Skin of body (tissue), 2 donors: ENCODE measurements around the gene PCBP3. TPM values are rescaled to one million over a fixed set of nuclear protein-coding genes. Genes with fewer than 3 reads are reported as not detected.
"Not testable (repeated sequence)": the region's sequence is repeated elsewhere in the genome, so short reads cannot be mapped to it uniquely, and the experiment has no call there.

Experiments used
- DNase-seq: peaks from one replicate; lab custom pipeline; 2025; lab: John Stamatoyannopoulos, UW
- total RNA-seq: library from RNA; depleted of rRNA; stranded (reverse); fragments of >200 nt; gene quantifications from one replicate; pipeline ENCODE4 v1.2.3, GENCODE V29; 2014

PCBP3 gene
- total RNA-seq, 1 donor from 2014 or later: 3.4 TPM

DNA sequence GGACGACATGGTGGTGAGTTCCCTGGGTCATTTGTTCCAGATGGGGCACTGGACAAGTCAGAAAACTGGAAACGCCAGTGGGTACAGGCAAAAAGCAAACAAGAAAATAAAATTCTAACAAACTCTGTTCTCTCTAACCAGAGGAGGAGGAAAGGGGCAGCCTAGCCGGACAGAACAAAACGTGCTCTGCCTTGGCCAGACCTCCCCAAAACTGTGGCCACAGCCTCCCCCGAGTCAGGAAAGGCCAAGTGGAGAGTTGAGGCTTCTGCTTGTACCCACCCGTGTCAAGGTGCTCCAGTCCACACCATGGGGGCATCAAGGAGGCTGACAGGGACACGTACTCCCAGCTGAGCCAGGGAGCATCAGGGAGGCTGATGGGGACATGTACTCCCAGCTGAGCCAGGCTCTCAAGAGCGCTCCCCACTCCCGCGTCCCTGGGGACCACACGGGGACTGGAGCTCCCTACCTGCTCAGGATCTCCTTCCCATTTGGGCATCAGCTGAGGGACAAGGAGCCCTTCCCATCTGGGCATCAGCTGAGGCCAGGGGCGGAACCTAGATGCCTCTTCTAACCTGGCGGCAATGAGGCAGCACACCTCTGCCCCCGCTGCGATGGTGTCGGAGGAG, 183.3 kb downstream of the PCBP3 start:
- no peak for DNase-seq

DNA sequence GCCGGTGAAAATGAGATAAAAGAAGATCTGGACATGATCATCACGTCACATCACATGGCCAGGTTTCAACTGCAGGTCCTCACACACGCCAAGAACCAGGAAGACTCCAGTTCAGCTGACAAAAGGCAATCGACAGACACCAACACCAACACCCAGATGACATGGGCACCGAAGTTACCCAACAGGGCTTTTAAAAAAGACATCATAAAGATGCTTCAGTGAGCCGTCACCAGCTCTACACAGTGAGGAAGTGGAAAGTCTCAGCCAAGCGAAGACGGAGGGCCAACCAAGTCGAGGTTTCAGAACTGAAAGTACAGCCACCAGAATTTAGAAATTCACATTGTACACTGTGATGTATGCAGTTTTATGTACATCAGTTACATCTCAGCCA, 183.8 kb downstream of the PCBP3 start:
- DNase-seq: no peak

- DNase-seq: no peak
These were observed 184.5 kb downstream of the PCBP3 start for GRCh38 chr21:45827881-45828579.

GRCh38 chr21:45828580-45829570, 185.3 kb downstream of the PCBP3 start:
- DNase-seq: no peak

DNA sequence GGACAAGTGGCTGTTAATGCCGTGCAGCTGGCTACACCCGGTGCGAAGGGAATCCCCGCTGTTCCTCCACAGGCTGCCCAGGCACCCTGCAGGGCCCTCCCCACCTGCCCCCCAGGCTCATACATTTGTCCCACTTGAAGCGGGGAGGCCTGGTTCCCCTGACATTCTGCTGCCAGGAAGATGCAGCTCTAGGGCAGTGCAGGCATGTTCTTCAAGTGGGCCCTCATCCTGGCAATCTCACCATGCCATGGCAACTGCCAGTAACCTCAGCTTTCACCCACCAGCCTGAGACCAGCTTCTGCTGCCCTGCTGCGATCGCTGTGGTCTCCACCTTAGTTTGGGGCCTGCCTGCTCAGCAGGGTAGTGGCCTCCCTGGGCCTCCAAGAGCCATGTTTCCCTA, 186.1 kb downstream of the PCBP3 start:
- no peak for DNase-seq

DNA sequence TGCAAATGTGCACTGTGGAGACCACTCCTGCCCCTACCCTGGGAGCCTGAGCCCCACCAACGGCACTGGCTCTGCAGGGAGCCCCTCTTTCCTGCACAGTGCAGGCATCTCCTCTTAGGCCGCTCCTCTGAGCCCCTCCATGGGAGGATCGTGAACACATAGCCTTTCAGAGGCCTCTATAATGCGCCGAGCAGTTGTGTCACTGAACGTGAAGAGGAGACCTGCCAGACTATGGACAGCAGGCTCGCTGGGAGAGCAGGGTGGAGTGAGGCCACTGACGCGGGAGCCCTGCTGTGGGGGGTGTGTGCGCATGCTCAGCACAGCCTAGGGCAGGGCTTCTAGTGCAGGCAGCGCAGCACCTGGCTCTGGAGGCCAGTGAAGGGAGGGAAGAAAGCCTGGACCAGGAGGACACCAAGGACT, 186.7 kb downstream of the PCBP3 start:
- no peak for DNase-seq

- DNase-seq: no peak
These were observed 187.3 kb downstream of the PCBP3 start for GRCh38 chr21:45830720-45831366.

GRCh38 chr21:45831991-45832740, 188.6 kb downstream of the PCBP3 start:
- DNase-seq: no peak

- not testable (repeated sequence) for DNase-seq
These were observed 189.3 kb downstream of the PCBP3 start for GRCh38 chr21:45832741-45833235.

DNA sequence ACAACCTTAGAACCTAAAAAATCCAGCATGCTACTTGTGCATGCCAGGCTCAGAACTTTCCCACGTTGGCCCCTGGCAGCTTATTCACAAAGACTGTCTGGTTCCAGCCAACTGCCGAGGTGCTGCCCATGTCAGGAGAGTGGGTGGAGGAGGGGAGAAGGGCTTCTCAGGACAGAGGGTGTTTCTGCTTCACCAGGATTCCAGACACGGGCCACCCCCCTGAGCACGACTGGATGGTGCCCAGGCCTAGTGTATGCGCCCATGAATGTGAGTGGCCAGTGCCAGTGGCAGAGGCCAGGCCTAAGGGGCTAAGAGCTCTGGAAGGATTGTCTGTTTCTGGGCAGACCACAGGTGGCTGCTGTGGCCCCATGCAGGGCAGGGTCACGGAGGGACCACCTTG, 189.9 kb downstream of the PCBP3 start:
- DNase-seq: no peak

DNA sequence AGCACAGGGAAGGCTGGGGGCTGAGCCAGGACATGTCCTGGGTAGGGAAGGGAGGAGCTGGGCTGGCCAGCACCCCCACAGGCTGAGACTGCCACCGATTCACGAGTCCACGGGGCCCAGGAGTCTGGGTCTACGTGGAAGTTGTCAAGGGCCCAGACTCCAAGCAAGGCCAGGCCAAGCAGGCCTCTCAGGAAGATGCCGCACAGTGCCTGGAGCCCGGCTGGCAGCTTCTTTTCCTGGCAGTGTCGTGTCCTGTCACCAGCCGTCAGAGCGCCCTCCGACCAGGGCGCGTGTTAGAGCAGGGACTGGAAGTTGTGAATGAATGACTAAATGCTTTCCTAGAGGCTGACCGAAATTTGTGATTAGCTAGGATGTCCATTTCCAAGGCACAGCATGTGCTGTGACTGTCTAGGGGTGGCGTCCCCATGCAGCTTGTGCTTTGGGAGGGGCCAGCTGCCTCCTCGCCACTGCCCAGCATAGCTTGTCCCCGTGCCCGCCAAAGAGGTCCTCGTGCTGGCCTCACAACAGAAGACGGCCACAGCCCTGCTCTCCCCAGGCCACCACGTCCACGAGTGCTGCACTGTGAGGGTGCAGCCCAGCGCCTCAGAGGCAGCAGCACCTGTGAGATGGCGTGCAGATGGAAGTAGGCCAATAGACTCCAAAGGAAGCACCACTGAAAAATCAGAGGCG, 190.6 kb downstream of the PCBP3 start:
- no peak for DNase-seq

DNA sequence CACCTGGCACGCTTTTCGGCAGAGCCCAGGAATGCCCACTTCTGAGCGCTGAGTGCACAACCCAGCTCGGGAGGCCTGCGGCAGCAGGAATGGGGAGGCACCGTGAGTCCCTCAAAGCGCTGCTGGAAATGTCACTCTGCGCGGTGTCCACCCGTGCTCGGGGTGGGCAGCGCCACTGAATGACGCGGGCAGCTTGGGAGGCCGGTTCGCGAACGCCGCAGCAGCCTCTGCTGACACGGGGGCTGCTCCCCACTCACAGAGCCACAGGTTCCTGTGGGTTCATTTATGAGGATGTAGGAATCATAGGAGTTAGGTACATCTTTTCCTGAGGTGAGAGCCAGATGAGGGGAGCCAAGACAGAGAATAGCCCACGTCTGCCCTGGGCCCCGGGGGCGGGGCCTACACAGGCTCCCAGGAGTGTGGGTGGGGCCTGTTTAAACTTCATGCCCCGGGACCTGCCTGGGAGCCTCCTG, 191.3 kb downstream of the PCBP3 start:
- DNase-seq: no peak

- DNase-seq: no peak
These were observed 192.1 kb downstream of the PCBP3 start for GRCh38 chr21:45835301-45836267.

DNA sequence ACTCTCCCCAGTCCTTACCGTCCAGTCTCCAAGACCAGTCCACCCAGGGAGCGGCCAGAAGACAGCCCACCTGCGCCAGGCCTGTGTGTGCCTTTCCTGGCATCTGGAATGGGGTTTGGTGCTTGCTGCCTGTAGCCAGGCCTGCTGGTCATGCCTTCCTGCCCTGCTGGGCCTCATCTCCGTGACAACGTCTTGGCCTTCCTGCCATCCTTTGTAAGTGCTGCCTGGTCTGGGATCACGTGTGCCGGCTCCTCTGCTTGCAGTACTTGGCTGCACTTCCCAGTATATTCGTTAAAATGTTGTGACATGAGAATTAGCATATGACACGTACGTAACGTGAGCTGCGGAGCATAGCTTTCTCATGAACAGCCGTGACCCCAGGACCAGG, 192.7 kb downstream of the PCBP3 start:
- no peak for DNase-seq

GRCh38 chr21:45836694-45837670, 193.5 kb downstream of the PCBP3 start:
- DNase-seq: no peak

DNA sequence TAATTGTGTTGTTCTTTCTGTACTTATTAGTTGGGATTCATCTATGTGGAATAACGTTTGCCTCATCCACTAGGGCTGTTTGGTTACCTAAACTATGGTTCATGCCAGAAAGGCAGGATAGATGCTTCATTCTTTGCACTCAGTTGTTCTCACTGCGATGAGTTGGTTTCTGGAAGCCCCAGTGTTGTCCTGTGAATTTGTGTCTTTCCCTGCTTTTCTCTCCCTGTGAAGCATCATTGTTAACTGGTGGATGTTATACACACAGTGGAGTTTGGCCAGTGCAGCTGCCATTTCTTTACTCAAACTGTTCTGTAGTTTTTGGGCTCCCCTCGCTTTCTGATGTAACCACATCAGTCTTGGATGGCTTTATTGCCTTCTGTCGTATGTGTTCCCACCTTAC, 194.4 kb downstream of the PCBP3 start:
- no peak for DNase-seq

GRCh38 chr21:45838634-45839033, 195.1 kb downstream of the PCBP3 start:
- DNase-seq: no peak
